GM12878 (cell line): ENCODE measurements around the gene CTSC. TPM values are rescaled to one million over a fixed set of nuclear protein-coding genes. Genes with fewer than 3 reads are reported as not detected.
A peak's percentile ranks its signal among the peaks of the same experiment; 100 is the strongest.

Source experiments
- BCL3 ChIP-seq: IDR thresholded peaks from 2 replicates; pipeline ENCODE4 v1.6.1; 2011; ENCODE audit warnings: borderline replicate concordance, low read depth, mild to moderate bottlenecking, moderate library complexity, low read length; ENCODE audit not compliant: insufficient read depth, poor library complexity, severe bottlenecking
- CHD4 ChIP-seq: fragments of 200-600 bp; sonication (generic); IDR thresholded peaks from 2 replicates; pipeline ENCODE4 v1.6.1; 2016; ENCODE audit warnings: mild to moderate bottlenecking
- CREM ChIP-seq: IDR thresholded peaks from 2 replicates; pipeline ENCODE4 v1.6.1; 2014; ENCODE audit warnings: antibody characterized with exemption, low read depth
- CUX1 ChIP-seq: IDR thresholded peaks from 2 replicates; pipeline ENCODE4 v1.6.1; 2012; ENCODE audit warnings: improper control_type of control experiment, low read depth, low read length; ENCODE audit not compliant: insufficient replicate concordance
- EP300 ChIP-seq, 2 experiments: fragments of 150-350 bp in 1 of 2; IDR thresholded peaks; 2 replicates each; pipeline ENCODE4 v1.6.1; 2011 to 2012; ENCODE audit warnings: low read depth in 2 of 2, low read length in 2 of 2, borderline replicate concordance in 1 of 2, improper control_type of control experiment in 1 of 2, inconsistent platforms in 1 of 2; ENCODE audit not compliant: control insufficient read depth in 1 of 2
- FOXM1 ChIP-seq: IDR thresholded peaks from 2 replicates; pipeline ENCODE4 v1.6.1; 2012; ENCODE audit warnings: low read depth, mild to moderate bottlenecking, inconsistent platforms, low read length, moderate library complexity
- GABPA ChIP-seq: IDR thresholded peaks from 2 replicates; pipeline ENCODE4 v1.6.1; 2014; ENCODE audit warnings: antibody characterized with exemption, low read depth, mild to moderate bottlenecking, inconsistent platforms
- HDAC6 ChIP-seq: fragments of 200-600 bp; sonication (generic); IDR thresholded peaks from one replicate; pipeline ENCODE4 v1.8.0; 2017; ENCODE audit warnings: antibody characterized with exemption; ENCODE audit not compliant: unreplicated experiment
- IKZF1 ChIP-seq: fragments of 450-650 bp; conservative IDR thresholded peaks from 2 replicates; pipeline ENCODE4 v1.6.1; 2017; ENCODE audit warnings: antibody characterized with exemption, mild to moderate bottlenecking
- IKZF2 ChIP-seq, 2 experiments: fragments of 450-650 bp; IDR thresholded peaks; 2 replicates each; pipeline ENCODE4 v1.6.1; 2017; ENCODE audit warnings: mild to moderate bottlenecking in 2 of 2, moderate library complexity in 2 of 2
- LARP7 ChIP-seq: fragments of 450-650 bp; IDR thresholded peaks from 2 replicates; pipeline ENCODE4 v1.6.1; 2017; ENCODE audit warnings: mild to moderate bottlenecking
- NR2C1 ChIP-seq: fragments of 450-650 bp; IDR thresholded peaks from 2 replicates; pipeline ENCODE4 v1.6.1; 2017; ENCODE audit warnings: antibody characterized with exemption, mild to moderate bottlenecking, moderate library complexity
- RBBP5 ChIP-seq: fragments of 200-600 bp; sonication (generic); conservative IDR thresholded peaks from 2 replicates; pipeline ENCODE4 v1.6.1; 2016
- SIX5 ChIP-seq: IDR thresholded peaks from 2 replicates; pipeline ENCODE4 v1.6.1; 2011; ENCODE audit warnings: mild to moderate bottlenecking, low read depth, low read length, moderate library complexity; ENCODE audit not compliant: severe bottlenecking
- STAT3 ChIP-seq: IDR thresholded peaks from 2 replicates; pipeline ENCODE4 v1.6.1; 2011; ENCODE audit warnings: low read depth, low read length, improper control_type of control experiment
- TBL1XR1 ChIP-seq: IDR thresholded peaks from 2 replicates; pipeline ENCODE4 v1.6.1; 2012; ENCODE audit warnings: low read depth, low read length, improper control_type of control experiment
- USF1 ChIP-seq: IDR thresholded peaks from 2 replicates; pipeline ENCODE4 v1.6.1; 2011; ENCODE audit warnings: borderline replicate concordance, low read depth, mild to moderate bottlenecking, moderate library complexity, mixed read lengths, low read length; ENCODE audit not compliant: insufficient read depth; ENCODE audit errors: extremely low read length
- ZBTB11 ChIP-seq: fragments of 450-650 bp; formaldehyde crosslinking; IDR thresholded peaks from 2 replicates; pipeline ENCODE4 v1.5.0; 2022; ENCODE audit warnings: mild to moderate bottlenecking, missing genetic modification characterization
- polyA plus RNA-seq, 11 experiments: library from polyadenylated mRNA; depleted of rRNA in 4 of 11; unstranded in 6 of 11; stranded (reverse) in 5 of 11; fragments of >200 nt; fragmentation: Nextera tagmentation in 4 of 11; fragmentation: Illumina TruSeq in 1 of 11; extraction: Ambion mirVana in 4 of 11; extraction: Trizol in 1 of 11; gene quantifications; 1 replicate in 1 of 11; 2 replicates in 10 of 11; pipeline versions ENCODE4 v1.2.1 to v1.2.3, GENCODE V29; 2011 to 2016; ENCODE audit warnings: inconsistent platforms in 2 of 11, missing spikeins in 2 of 11, low read depth in 1 of 11
- total RNA-seq, 4 experiments: library from RNA; depleted of rRNA in 3 of 4; stranded (reverse); fragments of >200 nt in 3 of 4; fragmentation: Illumina TruSeq in 1 of 4; extraction: Trizol in 1 of 4; gene quantifications; 2 replicates each; pipeline versions ENCODE4 v1.2.1 to v1.2.3, GENCODE V29; 2013 to 2021

CTSC gene
- total and polyA plus RNA-seq, 10 of the 15 experiments (the other 5 are each of a cell fraction or from before 2014, with no cell fraction given), result 289 to 1,123 (median 430) TPM

- TF ChIP-seq CUX1 (peak; percentile 76), IKZF2 (IDR thresholded peaks at IDR 0.05) (peak; percentile 92 to 94), HDAC6 (no peak), SIX5 (no peak), NR2C1 (no peak), CREM (peak; percentile 73; the same call in 1 of the 2 replicates), USF1 (no peak), TBL1XR1 (peak; percentile 49; the same call in 1 of the 2 replicates), GABPA (0 out of 2 replicates have a peak, but pooled peaks have one; percentile 51), LARP7 (no peak), IKZF1 (peak; percentile 87), RBBP5 (no peak), BCL3 (peak; percentile 78), ZBTB11 (CRISPR knock-in tag) (no peak), STAT3 (no peak), EP300 (IDR thresholded peaks at IDR 0.05; ENCODE audit: borderline replicate concordance in 1 of 2, control insufficient read depth in 1 of 2, low read depth in 2 of 2, low read length in 2 of 2) (peak; percentile 47 to 76; a peak in 3 of 4 replicates), CHD4 (no peak), FOXM1 (peak; percentile 96)
Observed at GRCh38 chr11:88307749-88308425, 29.6 kb downstream of the CTSC start (continued).
